Pancreas (tissue), 10 donors: ENCODE data around the gene TMCC2. TPM values are rescaled to one million over a fixed set of nuclear protein-coding genes. Genes with fewer than 3 reads are reported as not detected.

Experiments
- ATAC-seq, 4 donors: fragments of 200-7000 bp; cut with Tn5 transposase; one replicate each; pipeline versions ENCODE4 v1.8.0 to v1.9.1; 2020; ENCODE audit warnings: mild to moderate bottlenecking in 4 of 4, moderate library complexity in 4 of 4
- DNase-seq, 6 donors: peaks; one replicate each; pipeline ENCODE4 v3.0.0-alpha.2; 2020
- FAIRE-seq: peaks from 2 replicates; lab custom pipeline; 2012; peaks lifted over from hg19 to GRCh38; lab: Jason Lieb, UNC
- H3K27ac ChIP-seq, 4 donors: fragments of 200-600 bp; sonication (generic); 1 replicate in 3 of 4; 2 replicates in 1 of 4; pipeline versions ENCODE4 v1.5.0 to v1.8.0; 2020
- H3K27me3 ChIP-seq, 4 donors: fragments of 200-600 bp; one replicate each; pipeline ENCODE4 v1.8.0; 2021
- H3K36me3 ChIP-seq, 3 donors: fragments of 200-600 bp; sonication (generic) in 1 of 3; one replicate each; pipeline versions ENCODE4 v1.5.0 to v1.8.0; 2020 to 2021
- H3K4me1 ChIP-seq, 3 donors: fragments of 200-600 bp; one replicate each; pipeline ENCODE4 v1.8.0; 2021
- H3K4me3 ChIP-seq, 4 donors: fragments of 200-600 bp; sonication (generic) in 2 of 4; one replicate each; pipeline versions ENCODE4 v1.5.0 to v1.8.0; 2020 to 2021
- H3K9me3 ChIP-seq, 4 donors: fragments of 200-600 bp; one replicate each; pipeline ENCODE4 v1.8.0; 2021
- WGBS, 2 donors: extraction: QIAGEN DNeasy Blood & Tissue Kit; methylation state at CpG; one replicate each; pipeline ENCODE4 v1.1.7; 2013; 5-methylcytosine and 5-hydroxymethylcytosine counted together
- intact Hi-C, 3 donors: fragments of 100-400 bp; cut with DNase I; formaldehyde crosslinking; loops; one replicate each; pipeline versions ENCODE4 v1.11.1 to v1.14.2; 2022
- polyA plus RNA-seq, 2 donors: library from polyadenylated mRNA; stranded (reverse); fragments of 200-250 nt; gene quantifications; one replicate each; pipeline ENCODE4 v1.2.3, GENCODE V29; 2013
- total RNA-seq, 6 donors: library from RNA; stranded (reverse); fragmentation: NEBNext Ultra II Directional in 4 of 6; extraction: Animal tissue kit (Norgen Biotek cat#: 25700) in 4 of 6; gene quantifications; one replicate each; pipeline versions ENCODE4 v1.2.1 to v1.2.4, GENCODE V29; 2021 to 2023
- TF ChIP-seq, protein P1 (sequence below), 4 donors: fragments of 200-600 bp; sonication (generic) in 3 of 4; IDR thresholded peaks; one replicate each; pipeline versions ENCODE4 v1.5.0 to v1.8.0; 2021; ENCODE audit warnings: antibody characterized with exemption in 4 of 4
- donor health status: healthy with polysubstance abuse.
- donor health status: DM: no; HTN: no; CAD: no; lungs with moderate emphysema.
- donor health status: DM: no; HTN: no; CAD: no.
- donor health status: control.
- donor health status: control.
- donor health status: Bipolar disorder and iron deficiency.
- donor health status: DM: yes; HTN: yes; CAD: no.
- donor health status: DM: no; HTN: no; CAD: no.
- donor health status: DM: no; HTN: no; CAD: no.
- donor health status: DM: yes; HTN: yes; CAD: no.

The TMCC2 gene
- total and polyA plus RNA-seq, 8 donors, result 0.55 to 4.3 (median 1.2) TPM

DNA sequence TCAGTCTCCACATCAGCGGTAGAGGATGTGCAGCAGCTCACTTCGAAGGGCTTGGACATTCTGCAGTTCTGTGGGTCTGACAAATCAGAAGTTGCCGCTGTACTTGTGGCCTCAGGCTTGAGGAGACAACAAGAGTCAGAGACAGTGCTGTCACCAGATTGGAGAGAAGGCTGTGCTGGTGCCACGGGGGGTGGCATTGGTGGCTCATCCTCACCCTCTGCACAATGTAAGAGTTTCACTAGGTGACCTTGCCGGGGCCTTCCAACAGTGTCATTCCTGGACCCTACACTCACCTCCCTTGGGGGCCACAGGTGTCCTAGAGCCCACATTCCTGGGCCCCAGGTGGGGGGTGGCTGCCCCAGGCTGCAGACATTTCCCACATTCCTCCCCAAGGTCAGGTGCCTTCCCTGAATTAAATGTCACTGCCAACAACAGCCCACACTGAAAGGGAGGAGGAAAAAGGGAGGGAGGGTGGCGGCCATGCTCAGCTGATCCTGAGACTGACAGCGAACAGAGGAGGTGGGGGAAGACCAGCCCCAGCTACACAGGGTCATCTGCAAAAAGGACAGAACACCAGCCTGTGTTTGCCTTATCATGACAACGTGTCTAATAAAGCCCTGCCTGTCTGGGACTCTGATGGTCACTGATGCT, 46.4 kb downstream of the TMCC2 start:
- ATAC-seq, result peak; percentile 38 to 44 (median 40)
- TF ChIP-seq, protein P1, sequence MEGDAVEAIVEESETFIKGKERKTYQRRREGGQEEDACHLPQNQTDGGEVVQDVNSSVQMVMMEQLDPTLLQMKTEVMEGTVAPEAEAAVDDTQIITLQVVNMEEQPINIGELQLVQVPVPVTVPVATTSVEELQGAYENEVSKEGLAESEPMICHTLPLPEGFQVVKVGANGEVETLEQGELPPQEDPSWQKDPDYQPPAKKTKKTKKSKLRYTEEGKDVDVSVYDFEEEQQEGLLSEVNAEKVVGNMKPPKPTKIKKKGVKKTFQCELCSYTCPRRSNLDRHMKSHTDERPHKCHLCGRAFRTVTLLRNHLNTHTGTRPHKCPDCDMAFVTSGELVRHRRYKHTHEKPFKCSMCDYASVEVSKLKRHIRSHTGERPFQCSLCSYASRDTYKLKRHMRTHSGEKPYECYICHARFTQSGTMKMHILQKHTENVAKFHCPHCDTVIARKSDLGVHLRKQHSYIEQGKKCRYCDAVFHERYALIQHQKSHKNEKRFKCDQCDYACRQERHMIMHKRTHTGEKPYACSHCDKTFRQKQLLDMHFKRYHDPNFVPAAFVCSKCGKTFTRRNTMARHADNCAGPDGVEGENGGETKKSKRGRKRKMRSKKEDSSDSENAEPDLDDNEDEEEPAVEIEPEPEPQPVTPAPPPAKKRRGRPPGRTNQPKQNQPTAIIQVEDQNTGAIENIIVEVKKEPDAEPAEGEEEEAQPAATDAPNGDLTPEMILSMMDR (IDR thresholded peaks at IDR 0.05), result no peak
- Histone ChIP-seq H3K9me3 (no peaks in the 10 kb centered on the region), H3K27me3 (no peaks in the 10 kb centered on the region), H3K4me3 (no peak overlapping the region), H3K4me1 (peaks cover 14 to 17% (median 16%) of the 10 kb centered on the region in 3 donors), H3K36me3 (no peaks in the 10 kb centered on the region), H3K27ac (peak overlapping the region; percentile 49 to 72 (median 57))
- DNase-seq, result peak in 4 of 6 donors; percentile 41 to 67 (median 66)
- intact Hi-C loops, result loop anchor here in 2 of 3 donors (5.0 kb wide), 1 partner anchor 53 kb away; no protein-coding TSS in a partner anchor
- WGBS, 2 donors, result 57 to 60% methylated on average over 8 of the region's 8 CpGs
- FAIRE-seq, result no peak

GRCh38 chr1:205275133-205275532, 47.4 kb downstream of the TMCC2 start:
- intact Hi-C loops, result no loop called here
- FAIRE-seq (no peak), ATAC-seq (peak; percentile 82 to 87 (median 86)), DNase-seq (peak; percentile 67 to 95 (median 90))
- Histone ChIP-seq H3K27ac (peak overlapping the region; percentile 49 to 72 (median 57)), H3K36me3 (no peaks in the 10 kb centered on the region), H3K4me3 (no peak overlapping the region), H3K27me3 (no peaks in the 10 kb centered on the region), H3K4me1 (peaks cover 14 to 17% (median 16%) of the 10 kb centered on the region in 3 donors), H3K9me3 (no peaks in the 10 kb centered on the region)
- TF ChIP-seq, protein P1 (IDR thresholded peaks at IDR 0.05), result no peak
- WGBS, 2 donors, result 10 to 15% methylated on average over 3 of the region's 3 CpGs

DNA sequence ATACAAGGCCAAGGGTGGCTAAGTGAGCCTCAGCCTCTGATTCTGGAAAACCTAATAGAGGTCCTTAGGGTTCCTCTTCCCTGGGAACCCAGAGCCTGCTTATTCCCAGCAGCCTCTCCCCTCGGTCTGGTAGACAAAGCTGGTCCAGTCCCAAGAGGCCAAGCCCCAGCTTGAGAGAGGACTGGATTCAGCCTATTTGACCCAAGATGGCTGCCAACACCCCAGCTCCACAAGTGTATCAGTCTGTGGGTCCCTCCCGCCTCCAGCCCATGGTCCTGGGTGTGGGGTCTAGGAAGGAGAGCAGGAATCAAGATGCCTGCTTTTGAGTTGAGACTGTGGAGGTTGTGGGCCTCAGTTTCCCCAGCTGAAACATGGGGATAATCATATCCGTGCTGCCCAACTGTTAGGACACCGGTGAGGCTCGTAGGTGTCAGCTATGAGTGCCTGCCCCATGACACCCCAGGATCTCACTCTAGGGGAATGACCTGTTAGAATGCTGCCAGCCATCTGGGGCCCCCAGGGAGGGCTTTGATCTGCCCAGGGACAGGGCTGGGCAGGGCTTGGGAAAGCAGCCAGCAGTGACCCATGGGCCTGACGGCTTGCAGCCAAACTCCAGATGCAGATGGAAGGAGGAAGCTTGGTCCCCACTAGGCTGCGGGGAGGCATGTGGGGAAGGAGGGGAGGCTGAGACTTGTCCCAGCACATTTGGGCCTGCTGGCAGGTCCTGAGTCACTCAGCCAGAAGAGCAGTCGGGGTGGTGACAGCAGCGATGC, 48.4 kb downstream of the TMCC2 start:
- H3K4me3 ChIP-seq, result no peak overlapping the region
- intact Hi-C loops, result no loop called here
- no peaks in the 10 kb centered on the region for H3K27me3 ChIP-seq
- no peaks in the 10 kb centered on the region for H3K36me3 ChIP-seq
- DNase-seq, result peak in 3 of 6 donors; percentile 46 to 78 (median 66)
- ATAC-seq, result no peak
- TF ChIP-seq, protein P1 (IDR thresholded peaks at IDR 0.05), result no peak
- no peak for FAIRE-seq
- 75 to 76% methylated on average over 9 of the region's 9 CpGs for WGBS, 2 donors
- peak overlapping the region; percentile 49 to 72 (median 57) for H3K27ac ChIP-seq
- peaks cover 14 to 17% (median 16%) of the 10 kb centered on the region in 3 donors for H3K4me1 ChIP-seq
- H3K9me3 ChIP-seq, result no peaks in the 10 kb centered on the region

- TF ChIP-seq, protein P1 (IDR thresholded peaks at IDR 0.05), result no peak
- intact Hi-C loops, result no loop called here
- DNase-seq (peak in 1 of 6 donors; percentile 30), ATAC-seq (no peak), FAIRE-seq (no peak)
- Histone ChIP-seq H3K27me3 (no peaks in the 10 kb centered on the region), H3K36me3 (no peaks in the 10 kb centered on the region), H3K27ac (peak overlapping the region in 3 of 4 donors; percentile 55 to 72 (median 59)), H3K4me3 (no peak overlapping the region), H3K4me1 (peaks cover 14 to 17% (median 16%) of the 10 kb centered on the region in 3 donors), H3K9me3 (no peaks in the 10 kb centered on the region)
- WGBS, 2 donors, result 79 to 85% methylated on average over 8 of the region's 8 CpGs
Observed at GRCh38 chr1:205276689-205277065, 48.9 kb downstream of the TMCC2 start.
